Measurements from ENCODE around the gene HDHD2.

The HDHD2 gene

GRCh38 chr18:47110492-47111274, 39.6 kb downstream of the HDHD2 start:
- H3K4me1 ChIP-seq (ENCODE audit: insufficient read depth, low read length, poor library complexity, severe bottlenecking): no peaks in the 10 kb centered on the region
- no peak overlapping the region for H2AFZ ChIP-seq (ENCODE audit: low read length)
- no peak overlapping the region for H3K4me2 ChIP-seq (ENCODE audit: low read depth, low read length, poor library complexity, severe bottlenecking)
- no peaks in the 10 kb centered on the region for H3K27me3 ChIP-seq (ENCODE audit: insufficient read depth, low read length, poor library complexity, severe bottlenecking)
- peaks cover 31% of the 10 kb centered on the region; the same call in 1 of the 2 replicates for H3K36me3 ChIP-seq (ENCODE audit: insufficient read depth, low read length)
- H3K9ac ChIP-seq (ENCODE audit: low read depth, low read length, poor library complexity, severe bottlenecking): no peak overlapping the region
- no peaks in the 10 kb centered on the region for H3F3A ChIP-seq (ENCODE audit: low read depth)
- H3K79me2 ChIP-seq (ENCODE audit: insufficient read depth, low read length): no peaks in the 10 kb centered on the region
- H3K9me3 ChIP-seq (ENCODE audit: insufficient read depth, low read depth, low read length): no peaks in the 10 kb centered on the region
- no peaks in the 10 kb centered on the region for H4K20me1 ChIP-seq (ENCODE audit: insufficient read depth, low read length, poor library complexity, severe bottlenecking)
- no peak overlapping the region for H3K4me3 ChIP-seq (ENCODE audit: low read length, poor library complexity, severe bottlenecking)
- no peaks in the 10 kb centered on the region for H3K9me2 ChIP-seq (replicated peaks; ENCODE audit: low read depth, low read length)
- TF ChIP-seq EZH2phosphoT487 (IDR thresholded peaks at IDR 0.05; ENCODE audit: borderline replicate concordance): no peak
- TF ChIP-seq CTCF (conservative IDR thresholded peaks at IDR 0.05; ENCODE audit: low read length): no peak

DNA sequence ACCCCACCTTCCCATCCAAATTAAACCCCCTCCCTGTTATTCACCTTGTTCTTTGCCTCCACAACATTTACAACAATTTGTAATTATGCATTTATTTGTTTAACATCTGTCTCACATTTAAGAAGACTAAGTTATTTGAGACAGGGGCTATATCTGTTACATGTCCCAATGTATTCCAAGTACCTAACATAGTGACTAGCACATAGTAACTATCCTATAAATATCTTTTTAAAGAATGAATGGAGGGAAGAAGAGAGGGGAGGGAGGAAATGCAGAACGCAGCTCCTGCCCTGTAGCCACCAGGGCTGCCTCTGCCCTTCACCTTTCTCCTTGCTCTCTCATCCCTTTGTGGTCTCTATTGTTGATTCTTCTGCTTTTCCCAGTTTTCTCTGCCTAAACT, 40.6 kb downstream of the HDHD2 start:
- no peaks in the 10 kb centered on the region for H3K27me3 ChIP-seq (ENCODE audit: insufficient read depth, low read length, poor library complexity, severe bottlenecking)
- no peak overlapping the region for H2AFZ ChIP-seq (ENCODE audit: low read length)
- no peaks in the 10 kb centered on the region for H3K9me2 ChIP-seq (replicated peaks; ENCODE audit: low read depth, low read length)
- H3K4me3 ChIP-seq (ENCODE audit: low read length, poor library complexity, severe bottlenecking): no peak overlapping the region
- H3K4me1 ChIP-seq (ENCODE audit: insufficient read depth, low read length, poor library complexity, severe bottlenecking): no peaks in the 10 kb centered on the region
- H3K36me3 ChIP-seq (ENCODE audit: insufficient read depth, low read length): peaks cover 31% of the 10 kb centered on the region; the same call in 1 of the 2 replicates
- H3K4me2 ChIP-seq (ENCODE audit: low read depth, low read length, poor library complexity, severe bottlenecking): no peak overlapping the region
- no peaks in the 10 kb centered on the region for H4K20me1 ChIP-seq (ENCODE audit: insufficient read depth, low read length, poor library complexity, severe bottlenecking)
- H3F3A ChIP-seq (ENCODE audit: low read depth): no peaks in the 10 kb centered on the region
- no peak overlapping the region for H3K9ac ChIP-seq (ENCODE audit: low read depth, low read length, poor library complexity, severe bottlenecking)
- no peak for TF ChIP-seq CTCF (conservative IDR thresholded peaks at IDR 0.05; ENCODE audit: low read length)
- TF ChIP-seq EZH2phosphoT487 (IDR thresholded peaks at IDR 0.05; ENCODE audit: borderline replicate concordance): no peak
- H3K79me2 ChIP-seq (ENCODE audit: insufficient read depth, low read length): no peaks in the 10 kb centered on the region
- no peaks in the 10 kb centered on the region for H3K9me3 ChIP-seq (ENCODE audit: insufficient read depth, low read depth, low read length)

DNA sequence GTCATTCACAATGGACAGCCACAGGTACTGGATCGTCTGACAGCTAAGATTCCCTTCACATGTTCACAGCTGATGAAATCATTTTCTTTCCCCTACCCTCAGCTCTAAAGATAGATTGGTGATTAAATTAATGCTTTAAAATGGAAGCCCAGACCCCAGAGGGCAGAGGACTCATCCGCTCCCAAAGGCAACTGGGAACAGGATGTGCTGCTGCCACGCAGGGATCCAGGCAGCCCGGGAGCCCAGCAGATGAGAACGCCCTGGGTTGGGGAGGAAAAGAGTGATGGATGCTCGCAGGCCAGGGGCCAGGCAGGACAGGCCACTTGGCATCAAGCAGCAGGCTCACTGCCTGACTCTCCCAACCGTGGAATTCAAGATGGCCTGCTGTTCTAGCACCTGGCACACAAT, 41.3 kb downstream of the HDHD2 start:
- H3K4me3 ChIP-seq (ENCODE audit: low read length, poor library complexity, severe bottlenecking): no peak overlapping the region
- no peak overlapping the region for H2AFZ ChIP-seq (ENCODE audit: low read length)
- no peaks in the 10 kb centered on the region for H3K9me2 ChIP-seq (replicated peaks; ENCODE audit: low read depth, low read length)
- peaks cover 31% of the 10 kb centered on the region; the same call in 1 of the 2 replicates for H3K36me3 ChIP-seq (ENCODE audit: insufficient read depth, low read length)
- H3K9ac ChIP-seq (ENCODE audit: low read depth, low read length, poor library complexity, severe bottlenecking): no peak overlapping the region
- no peak for TF ChIP-seq CTCF (conservative IDR thresholded peaks at IDR 0.05; ENCODE audit: low read length)
- no peak for TF ChIP-seq EZH2phosphoT487 (IDR thresholded peaks at IDR 0.05; ENCODE audit: borderline replicate concordance)
- H3K4me1 ChIP-seq (ENCODE audit: insufficient read depth, low read length, poor library complexity, severe bottlenecking): no peaks in the 10 kb centered on the region
- H3F3A ChIP-seq (ENCODE audit: low read depth): no peaks in the 10 kb centered on the region
- no peaks in the 10 kb centered on the region for H3K79me2 ChIP-seq (ENCODE audit: insufficient read depth, low read length)
- no peaks in the 10 kb centered on the region for H3K27me3 ChIP-seq (ENCODE audit: insufficient read depth, low read length, poor library complexity, severe bottlenecking)
- no peaks in the 10 kb centered on the region for H3K9me3 ChIP-seq (ENCODE audit: insufficient read depth, low read depth, low read length)
- no peak overlapping the region for H3K4me2 ChIP-seq (ENCODE audit: low read depth, low read length, poor library complexity, severe bottlenecking)
- H4K20me1 ChIP-seq (ENCODE audit: insufficient read depth, low read length, poor library complexity, severe bottlenecking): no peaks in the 10 kb centered on the region
